IMR-90 (cell line): ENCODE results near the gene AP1M2. TPM values are rescaled to one million over a fixed set of nuclear protein-coding genes. Genes with fewer than 3 reads are reported as not detected.

Source experiments
- CTCF ChIP-seq: conservative IDR thresholded peaks from 2 replicates; pipeline ENCODE4 v1.5.1; 2012; ENCODE audit warnings: mild to moderate bottlenecking, low read depth, low read length, improper control_type of control experiment
- RCOR1 ChIP-seq: IDR thresholded peaks from 2 replicates; pipeline ENCODE4 v1.6.1; 2012; ENCODE audit warnings: mild to moderate bottlenecking, low read length, improper control_type of control experiment; ENCODE audit not compliant: insufficient replicate concordance
- polyA plus RNA-seq, 3 experiments: library from polyadenylated mRNA; depleted of rRNA; stranded (reverse); fragments of >200 nt; gene quantifications; 2 replicates each; pipeline ENCODE4 v1.2.3, GENCODE V29; 2012; ENCODE audit warnings: low replicate concordance in 1 of 3
- total RNA-seq: library from RNA; depleted of rRNA; stranded (reverse); fragments of >200 nt; gene quantifications from 2 replicates; pipeline ENCODE4 v1.2.3, GENCODE V29; 2012

AP1M2 gene
- total and polyA plus RNA-seq, 2 of the 4 experiments (the other 2 are of a cell fraction): 0.17 TPM; not detected in 1

DNA sequence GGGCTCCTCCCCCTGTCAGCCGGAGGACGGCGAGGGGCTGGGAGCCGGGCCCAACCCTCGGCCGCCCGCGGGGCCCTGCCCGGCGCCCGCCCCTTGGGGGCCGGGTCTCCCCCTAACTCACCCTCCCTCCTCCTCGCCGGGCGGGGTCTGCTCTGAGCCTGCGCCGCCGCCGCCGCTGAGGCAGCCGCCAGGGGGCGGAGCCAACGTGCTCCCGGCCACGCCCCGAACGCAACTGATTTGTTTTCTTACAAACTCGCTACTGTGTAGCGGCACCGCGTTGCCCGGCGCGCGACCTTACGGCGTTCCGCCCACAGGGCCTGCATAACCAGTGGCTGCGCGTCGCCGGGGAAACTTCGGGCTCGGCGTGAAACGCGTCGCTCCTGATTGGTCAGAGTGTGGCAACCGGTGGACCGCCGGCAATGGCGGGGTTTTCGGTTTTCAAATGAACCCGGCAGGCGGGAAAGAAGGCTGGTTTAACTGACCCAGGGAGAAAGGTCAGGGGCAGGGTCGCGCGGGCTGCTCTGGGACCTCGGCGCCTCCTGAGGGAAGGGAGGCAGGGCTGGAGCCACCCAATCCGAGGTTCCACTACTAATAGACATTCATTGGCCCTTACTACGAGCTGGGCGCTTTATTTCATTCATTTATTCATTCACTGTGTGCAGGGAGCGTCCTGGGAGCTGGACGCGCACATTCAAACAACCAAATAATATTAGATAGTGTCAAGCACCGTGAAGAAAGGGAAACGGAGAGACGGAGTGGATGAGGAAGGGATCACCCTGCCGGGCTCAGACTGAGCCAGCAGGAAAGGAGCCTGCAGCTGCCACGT is 18.1 kb downstream of the AP1M2 start, which contains the start of gene CDKN2D (continued):
- no peak for TF ChIP-seq CTCF
- TF ChIP-seq RCOR1: no peak
